ENCODE measurements around the gene PHF21A.
A peak's percentile ranks its signal among the peaks of the same experiment; 100 is the strongest.
"Not testable (repeated sequence)": the region's sequence is repeated elsewhere in the genome, so short reads cannot be mapped to it uniquely, and the experiment has no call there.

PHF21A gene

GRCh38 chr11:45900916-45901617, 220.2 kb downstream of the PHF21A start:
- DNase-seq: no peak

DNA sequence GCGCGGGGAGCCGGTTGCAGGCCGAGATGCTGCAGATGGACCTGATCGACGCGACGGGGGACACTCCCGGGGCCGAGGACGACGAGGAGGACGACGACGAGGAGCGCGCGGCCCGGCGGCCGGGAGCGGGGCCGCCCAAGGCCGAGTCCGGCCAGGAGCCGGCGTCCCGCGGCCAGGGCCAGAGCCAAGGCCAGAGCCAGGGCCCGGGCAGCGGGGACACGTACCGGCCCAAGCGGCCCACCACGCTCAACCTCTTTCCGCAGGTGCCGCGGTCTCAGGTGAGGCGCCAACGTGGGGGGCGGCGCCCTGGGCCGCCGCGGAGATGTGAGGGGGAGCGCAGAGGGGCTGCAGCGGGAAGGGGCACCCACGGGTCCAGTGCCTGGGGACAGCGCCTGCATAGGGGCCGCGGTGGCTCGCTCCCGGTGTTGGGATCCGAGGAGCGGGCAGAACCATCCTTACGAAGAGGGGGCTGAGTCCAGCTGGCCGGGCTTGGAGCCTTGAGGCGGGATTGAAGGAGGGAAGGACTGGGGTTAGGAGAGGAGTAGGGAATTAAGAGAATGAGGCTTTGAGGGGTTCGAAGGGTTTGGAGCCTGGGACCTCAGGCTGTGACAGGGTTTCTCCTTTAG, 221.0 kb downstream of the PHF21A start:
- not testable (repeated sequence) for DNase-seq

DNA sequence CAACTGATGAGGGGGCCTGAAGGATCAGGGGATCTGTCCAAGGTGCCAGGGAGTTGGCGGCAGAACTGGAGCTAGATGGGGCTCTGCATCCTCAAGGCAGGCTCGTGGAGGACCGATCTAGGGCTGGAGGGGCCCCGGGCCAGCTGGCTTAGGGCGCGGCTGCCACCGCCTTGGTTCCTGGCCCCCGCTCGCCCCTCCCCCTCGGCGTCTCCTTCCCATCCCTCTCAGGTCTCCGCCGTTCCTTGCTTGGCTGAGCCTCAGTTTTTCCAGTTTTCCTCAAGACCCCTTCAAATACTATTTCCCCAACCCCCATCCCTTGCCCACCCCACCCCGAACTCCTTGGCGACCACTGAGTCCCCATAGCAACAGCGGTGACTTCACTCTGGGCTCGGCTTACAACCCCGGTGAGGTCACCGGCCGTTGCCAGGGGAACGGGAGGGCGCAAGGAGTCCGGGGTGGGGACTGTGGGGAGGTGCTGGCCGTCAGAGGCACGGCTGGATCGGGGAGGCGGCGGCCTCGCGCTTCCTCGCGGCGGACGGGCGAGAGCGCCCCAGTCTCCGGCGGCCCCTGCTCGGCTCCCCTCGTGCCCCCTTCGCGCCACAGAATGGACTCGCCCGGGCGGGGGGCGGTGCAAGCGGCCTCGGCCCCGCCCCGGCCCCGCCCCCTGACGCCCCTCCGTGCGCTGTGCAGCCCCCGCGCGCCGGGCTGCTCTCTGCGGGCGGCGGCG, 221.6 kb downstream of the PHF21A start:
- DNase-seq: peak; percentile 55

- no peak for DNase-seq
These were observed 222.2 kb downstream of the PHF21A start for GRCh38 chr11:45899086-45899447.

DNA sequence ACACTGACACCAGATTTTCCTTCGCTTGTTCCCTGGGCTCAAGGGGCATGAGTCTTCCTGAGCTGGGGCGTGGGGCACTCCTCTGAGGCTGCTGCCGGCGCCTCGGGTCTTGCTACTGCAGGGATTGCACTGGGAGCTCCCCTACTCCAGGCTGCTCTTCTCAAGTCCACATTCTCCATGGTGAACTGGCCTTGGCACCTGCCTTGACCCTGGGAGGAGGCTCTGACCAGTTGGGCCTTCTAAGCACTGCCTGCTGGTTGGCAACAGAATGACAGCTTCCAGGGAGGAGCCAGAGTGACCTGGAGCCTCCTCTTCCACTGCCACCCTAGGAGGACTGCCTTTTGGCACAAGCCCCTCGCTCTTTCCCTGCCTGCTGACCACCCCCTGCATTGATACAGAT, 223.7 kb downstream of the PHF21A start:
- no peak for DNase-seq

DNA sequence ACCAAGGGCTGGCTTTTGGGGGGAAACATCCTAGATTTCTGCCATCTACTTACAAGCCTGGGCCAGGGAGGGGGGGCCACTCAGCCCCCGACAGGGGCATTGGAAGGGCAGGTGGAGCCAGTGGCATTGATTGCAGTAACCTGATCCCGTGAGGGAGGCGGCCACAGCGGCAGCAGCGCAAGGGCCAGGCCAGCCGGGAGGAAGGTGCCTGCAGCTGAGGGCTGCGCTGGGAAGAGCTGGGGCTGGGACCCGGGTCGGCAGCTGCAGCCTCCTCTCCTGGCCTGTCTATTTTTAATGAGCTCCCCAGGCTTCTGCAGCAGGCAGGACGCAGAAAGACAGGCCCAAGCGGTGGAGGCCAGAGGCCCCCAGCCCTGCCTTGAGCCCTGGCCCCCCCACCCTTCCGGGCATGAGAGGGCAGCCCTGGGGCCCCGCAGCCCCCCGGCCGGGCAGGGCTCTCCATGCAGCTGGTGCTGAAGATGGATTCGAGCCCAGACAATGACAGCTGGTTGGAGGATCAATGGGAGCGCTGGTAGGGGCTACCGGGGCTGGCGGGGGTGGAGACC, 224.8 kb downstream of the PHF21A start:
- DNase-seq: no peak

DNA sequence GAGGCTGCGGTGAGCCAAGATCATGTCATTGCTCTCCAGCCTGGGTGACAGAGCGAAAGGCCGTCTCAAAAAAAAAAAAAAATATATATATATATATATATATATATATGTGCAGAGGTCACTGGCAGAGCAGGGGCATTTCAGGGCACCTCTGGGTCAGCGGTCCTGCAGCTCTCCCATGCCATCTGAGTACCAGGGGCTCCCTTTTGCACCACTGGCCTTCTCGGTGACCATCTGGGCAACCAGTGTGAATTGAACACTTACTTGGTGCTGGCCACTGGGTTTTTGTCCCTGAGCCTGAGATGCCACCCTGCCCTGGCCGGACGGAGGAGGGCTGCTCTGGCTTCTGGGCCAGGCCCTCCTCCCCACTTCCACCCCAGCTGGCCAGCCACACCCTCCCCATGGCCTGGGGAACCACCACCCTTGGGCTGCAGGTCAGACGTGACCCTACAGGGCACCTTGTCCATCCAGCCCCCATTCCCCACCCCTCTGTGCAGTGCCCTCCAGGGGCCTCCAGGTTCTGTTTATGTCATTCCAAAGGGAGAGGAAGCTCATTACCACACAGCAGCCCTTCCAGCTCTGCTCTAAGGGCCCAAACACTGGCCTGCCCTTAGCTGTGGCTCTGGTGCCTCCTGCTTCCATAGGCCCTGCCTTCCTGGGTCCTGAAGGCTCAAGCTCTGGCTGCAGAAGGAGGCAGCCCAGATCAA, 225.5 kb downstream of the PHF21A start:
- no peak for DNase-seq

DNA sequence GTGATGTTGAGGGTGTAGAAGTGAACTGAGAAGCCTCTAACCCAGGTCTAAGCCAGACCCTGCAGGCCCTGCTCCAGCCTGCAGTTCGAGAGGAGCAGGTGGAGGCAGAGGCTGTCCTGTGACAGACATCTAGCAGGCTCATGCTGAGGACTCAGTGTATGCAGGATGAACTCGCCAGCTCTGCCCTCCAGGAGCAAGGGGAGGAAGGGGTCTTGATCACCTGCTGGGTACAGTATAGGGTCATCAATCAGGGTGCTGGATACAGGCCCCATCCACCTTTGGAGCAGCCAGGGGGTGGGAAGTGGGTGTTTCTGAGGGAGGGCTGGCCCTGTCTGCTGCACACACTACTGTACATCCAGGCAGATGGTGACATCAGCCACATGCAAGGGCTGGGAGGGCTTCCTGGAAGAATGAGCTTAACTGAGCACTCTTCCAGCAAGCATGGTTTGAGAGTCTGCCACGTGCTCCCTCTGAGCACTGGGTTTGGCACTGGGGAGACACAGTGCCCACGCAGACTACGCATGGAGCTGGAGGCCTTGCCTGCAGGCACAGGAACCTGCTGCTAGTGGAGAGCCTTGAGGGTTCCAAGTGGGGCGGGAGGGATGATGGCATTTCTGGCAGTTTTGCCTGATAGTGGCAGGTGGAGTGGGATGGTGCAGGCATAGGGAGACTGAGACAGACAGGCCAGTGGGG, 226.6 kb downstream of the PHF21A start:
- DNase-seq: no peak

DNA sequence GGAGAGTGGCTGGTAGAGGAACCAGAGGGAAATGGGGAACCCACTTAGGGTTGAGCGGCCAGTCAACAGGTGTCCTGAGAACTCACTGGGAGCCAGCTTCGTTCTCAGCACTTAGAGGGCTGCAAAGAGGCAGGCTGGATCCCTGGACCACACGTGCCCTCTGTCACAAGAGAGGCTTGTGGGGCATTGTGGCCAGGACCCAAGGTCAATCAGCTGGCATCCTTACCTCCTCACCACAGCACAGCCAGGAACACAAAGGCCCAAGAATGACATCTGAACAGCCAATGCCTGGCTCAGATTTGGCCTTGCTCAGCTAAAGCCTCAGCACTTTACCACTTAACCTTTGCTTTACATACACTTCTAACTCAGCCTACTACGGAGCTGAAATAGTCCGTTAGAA, 228.4 kb downstream of the PHF21A start:
- no peak for DNase-seq

DNA sequence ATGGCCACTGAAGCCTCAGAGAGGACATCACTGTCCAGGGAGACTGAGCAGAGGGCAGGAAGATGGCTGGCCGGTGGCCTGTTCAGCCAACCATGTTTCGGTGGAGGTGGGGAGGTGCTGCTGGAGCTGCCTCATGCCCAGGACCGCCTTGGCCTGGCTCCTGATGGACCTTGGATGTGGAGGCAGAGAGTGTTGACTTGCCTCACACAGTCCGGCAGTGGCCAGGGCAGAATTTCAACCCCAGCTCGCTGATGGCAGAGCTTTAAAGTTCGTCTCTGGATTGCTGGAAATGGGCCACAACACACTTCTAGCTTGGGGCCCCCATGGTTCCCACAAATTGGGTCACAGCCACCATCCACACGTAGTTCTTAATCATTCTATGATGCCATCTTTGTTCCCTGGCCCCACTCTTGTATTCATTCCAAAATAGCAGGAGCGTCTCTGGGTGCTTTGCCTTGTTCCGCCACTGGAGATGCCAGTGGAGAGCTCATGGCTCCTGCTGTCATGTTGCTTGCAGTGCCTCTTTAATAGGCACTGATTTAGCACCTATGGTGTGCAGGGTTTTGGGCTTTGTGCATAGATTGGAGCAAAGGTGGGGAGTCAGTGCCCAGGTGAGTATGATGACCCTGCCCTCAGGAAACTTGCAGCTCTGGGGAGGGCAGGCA, 230.2 kb downstream of the PHF21A start:
- no peak for DNase-seq

- DNase-seq: no peak
These were observed 231.3 kb downstream of the PHF21A start for GRCh38 chr11:45889966-45890365.

DNA sequence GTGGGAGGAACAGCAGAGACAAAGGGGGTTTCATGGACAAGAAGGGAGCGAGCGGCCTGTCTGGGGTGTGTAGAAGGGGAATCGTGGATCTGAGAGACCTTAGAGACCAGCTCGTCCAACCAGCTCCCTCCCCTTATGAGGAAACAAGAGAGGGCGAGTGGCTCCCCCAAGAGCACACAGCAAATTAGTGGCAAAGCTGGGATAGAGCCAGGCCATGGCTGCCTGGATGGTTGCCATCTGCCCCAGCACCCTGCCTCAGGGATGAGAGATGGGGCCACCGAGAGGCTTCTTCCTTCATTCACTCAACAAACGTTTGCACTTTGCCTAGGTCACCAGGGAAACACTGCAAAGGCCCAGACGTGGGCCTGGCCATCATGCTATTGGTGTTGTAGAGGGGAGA, 231.7 kb downstream of the PHF21A start:
- DNase-seq: no peak

DNA sequence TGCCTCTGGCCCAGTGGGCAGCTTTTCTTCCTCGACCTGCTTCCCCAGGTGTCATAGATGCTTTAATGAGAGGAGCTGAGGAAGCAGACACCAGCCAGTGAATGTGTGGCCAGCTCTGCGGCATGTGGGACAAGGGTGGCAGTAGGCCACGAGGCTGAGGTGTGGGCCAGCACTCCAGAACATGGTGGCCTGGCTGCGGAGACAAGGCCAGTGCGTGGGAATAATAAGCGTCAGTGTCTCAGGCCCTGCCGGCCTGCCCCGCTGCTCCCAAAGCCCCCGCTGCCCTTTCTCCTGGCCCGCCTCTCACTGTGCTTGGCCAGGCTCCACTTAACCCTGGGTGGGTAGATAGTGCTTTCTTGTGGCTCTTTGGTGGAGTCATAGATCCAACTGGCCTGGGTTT, 233.7 kb downstream of the PHF21A start:
- no peak for DNase-seq

- no peak for DNase-seq
These were observed 234.3 kb downstream of the PHF21A start for GRCh38 chr11:45886816-45887520.

GRCh38 chr11:45885921-45886721, 235.1 kb downstream of the PHF21A start:
- no peak for DNase-seq

DNA sequence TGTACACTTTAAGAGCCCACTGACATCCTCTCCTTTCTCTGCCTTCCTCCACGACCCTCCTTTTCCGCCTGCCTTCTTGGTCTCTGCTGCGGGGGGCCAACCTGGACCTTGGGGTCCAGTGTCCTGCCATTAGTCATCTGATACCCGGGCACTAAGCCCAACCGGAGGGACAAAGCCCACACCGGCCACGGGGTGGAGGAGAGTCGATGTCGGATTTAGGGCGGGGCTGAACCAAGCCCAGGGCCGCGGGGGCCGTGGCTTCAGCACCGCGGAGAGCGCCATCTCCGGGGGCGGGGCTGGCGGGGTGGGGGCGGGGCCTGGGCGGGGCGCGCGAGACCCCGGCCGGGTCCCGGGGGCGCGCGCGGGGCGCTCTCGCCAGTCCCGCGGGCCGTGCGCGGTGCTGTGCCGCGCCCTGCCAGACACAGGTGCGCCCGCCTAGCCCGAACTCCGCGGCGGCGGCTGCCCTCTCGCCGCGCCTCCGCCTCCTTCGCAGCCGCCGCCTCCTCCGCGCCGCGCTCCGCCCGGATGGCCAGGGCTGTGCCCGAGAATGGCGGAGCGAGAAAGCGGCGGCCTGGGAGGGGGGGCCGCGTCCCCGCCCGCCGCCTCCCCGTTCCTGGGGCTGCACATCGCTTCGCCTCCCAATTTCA, 235.9 kb downstream of the PHF21A start, which contains the start of gene MAPK8IP1:
TSS of gene MAPK8IP1 (plus strand) at position 378 of the 647 bp plus-strand sequence. CDS start at position 548, 170 bp downstream.
- DNase-seq: peak; percentile 41

GRCh38 chr11:45884596-45885185, 236.6 kb downstream of the PHF21A start:
- DNase-seq: no peak

All from central memory CD4-positive, alpha-beta T cell (primary cell).